ENCODE results near the gene TMEM94. TPM values are rescaled to one million over a fixed set of nuclear protein-coding genes. Genes with fewer than 3 reads are reported as not detected.

The TMEM94 gene
- total RNA-seq, 1 donor from 2014 or later = 21.6 TPM

- no peak for DNase-seq
Observed at GRCh38 chr17:75498726-75499213, 42.3 kb downstream of the TMEM94 start.

DNA sequence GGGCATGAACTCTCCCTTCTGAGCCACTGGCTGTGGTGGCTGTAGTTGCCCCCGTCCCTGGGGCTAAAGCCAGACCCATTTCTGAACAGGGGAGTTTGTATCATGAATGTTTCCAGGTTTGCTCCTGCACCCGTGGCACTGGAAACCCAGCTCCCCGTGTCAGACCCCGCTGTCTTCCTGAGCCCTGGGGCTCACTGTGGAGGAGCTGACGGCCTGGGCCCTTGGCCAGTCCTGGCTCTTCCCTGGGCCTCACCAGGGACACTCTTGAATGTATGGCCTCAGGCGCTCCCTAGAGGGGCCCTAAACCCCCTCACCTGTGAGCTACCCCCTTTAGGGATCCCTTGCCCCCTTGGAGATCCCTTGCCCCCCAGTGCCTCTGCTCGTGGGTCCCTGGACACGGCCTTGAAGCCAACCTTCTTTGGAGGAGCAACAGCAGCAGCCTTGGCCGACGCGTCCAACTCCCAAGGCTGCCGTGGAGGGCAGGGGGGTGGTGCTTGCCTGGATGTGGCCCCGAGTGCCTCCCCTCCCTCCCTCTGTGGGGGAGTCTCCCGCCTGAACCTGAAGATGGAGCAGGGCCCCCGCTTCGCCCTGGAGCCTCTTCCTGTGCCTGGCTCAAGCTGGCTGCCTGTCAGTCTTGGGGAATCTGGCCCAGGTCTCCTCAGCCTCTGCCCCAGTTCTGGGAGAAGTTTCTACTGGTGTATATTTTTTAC lies 43.0 kb downstream of the TMEM94 start:
- DNase-seq = no peak

GRCh38 chr17:75500419-75501216 lies 44.2 kb downstream of the TMEM94 start:
- no peak for DNase-seq

DNA sequence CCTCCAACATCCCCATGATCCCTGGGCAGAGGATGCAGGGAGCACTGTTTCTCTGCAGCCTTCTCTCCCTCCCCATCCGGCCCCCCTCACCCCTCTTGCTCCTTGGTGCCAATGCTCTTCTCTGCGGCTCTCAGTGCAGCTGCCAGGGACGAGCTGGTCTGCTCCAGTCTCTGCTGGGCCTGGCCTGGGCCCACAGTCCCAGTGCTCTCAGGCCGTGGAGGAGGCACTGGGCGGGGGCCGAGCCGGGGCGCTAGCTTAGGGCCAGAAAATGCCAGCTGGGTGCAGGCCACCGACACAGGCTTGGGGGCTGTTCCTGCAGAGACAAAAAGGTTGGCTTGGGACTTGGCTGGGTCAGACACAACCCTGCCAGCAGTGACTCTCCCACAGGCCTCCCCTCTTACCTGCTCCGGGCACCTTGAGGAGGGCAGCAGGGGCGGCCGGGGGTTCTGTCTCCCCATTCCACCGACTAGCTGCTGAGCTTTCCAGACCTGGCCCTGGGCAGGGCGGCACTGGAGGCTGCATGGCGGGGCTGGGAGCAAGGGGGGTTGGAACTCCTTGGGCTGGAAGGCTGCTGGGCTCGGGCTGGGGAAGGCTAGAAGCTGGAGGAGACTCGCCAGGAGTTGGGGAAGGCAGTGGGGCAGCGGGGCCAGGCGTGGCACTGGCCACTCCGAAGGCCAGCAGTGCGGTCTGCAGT lies 45.1 kb downstream of the TMEM94 start:
- DNase-seq = no peak

- no peak for DNase-seq
Observed at GRCh38 chr17:75502072-75502720, 45.8 kb downstream of the TMEM94 start.

- DNase-seq = no peak
Observed at GRCh38 chr17:75502721-75503329, 46.4 kb downstream of the TMEM94 start.

- no peak for DNase-seq
Observed at GRCh38 chr17:75503337-75503950, 47.0 kb downstream of the TMEM94 start.

- DNase-seq = no peak
Observed at GRCh38 chr17:75503976-75504346, 47.5 kb downstream of the TMEM94 start.

- DNase-seq = no peak
Observed at GRCh38 chr17:75504347-75505151, 48.1 kb downstream of the TMEM94 start.

- no peak for DNase-seq
Observed at GRCh38 chr17:75505152-75505409, 48.6 kb downstream of the TMEM94 start.

GRCh38 chr17:75505640-75506039 lies 49.2 kb downstream of the TMEM94 start:
- no peak for DNase-seq

DNA sequence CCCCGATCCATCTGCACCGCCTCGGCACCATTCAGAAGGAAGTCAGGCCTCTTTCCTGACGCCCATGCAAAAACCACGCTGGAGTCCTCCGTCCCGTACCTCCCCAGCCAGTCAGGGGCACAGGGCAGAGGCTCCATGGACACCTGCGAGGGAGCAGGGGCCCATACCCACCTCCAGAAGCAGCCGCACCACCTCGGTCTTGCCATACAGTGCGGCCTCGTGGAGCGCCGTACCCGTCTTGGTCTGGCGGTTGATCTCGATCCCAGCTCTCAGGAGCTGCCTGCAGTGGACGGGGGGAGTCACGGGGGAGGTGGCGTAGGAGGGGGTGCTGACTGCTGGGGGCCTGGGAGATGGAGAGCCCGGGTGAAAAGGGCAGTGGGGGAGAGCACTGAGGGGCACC lies 49.7 kb downstream of the TMEM94 start:
- no peak for DNase-seq

DNA sequence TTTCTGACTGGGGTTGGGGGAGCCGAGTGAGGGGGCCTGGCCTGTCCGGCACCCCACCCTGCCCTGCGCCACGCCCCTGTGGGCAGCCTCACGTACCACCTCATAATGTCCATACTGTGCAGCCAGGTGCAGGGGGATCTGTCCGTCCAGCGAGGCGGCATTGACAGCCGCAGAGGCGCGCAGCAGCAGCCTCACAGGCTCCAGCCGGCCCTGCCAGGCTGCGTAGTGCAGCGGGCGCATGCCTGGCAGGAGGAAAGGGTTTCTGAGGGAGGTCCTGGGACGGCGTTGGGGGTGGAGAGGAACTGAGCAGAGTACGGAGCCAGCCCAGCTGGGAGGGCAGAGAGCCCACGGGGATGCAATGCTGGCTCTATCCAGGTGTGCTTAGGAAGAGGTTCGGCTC lies 50.5 kb downstream of the TMEM94 start:
- no peak for DNase-seq

DNA sequence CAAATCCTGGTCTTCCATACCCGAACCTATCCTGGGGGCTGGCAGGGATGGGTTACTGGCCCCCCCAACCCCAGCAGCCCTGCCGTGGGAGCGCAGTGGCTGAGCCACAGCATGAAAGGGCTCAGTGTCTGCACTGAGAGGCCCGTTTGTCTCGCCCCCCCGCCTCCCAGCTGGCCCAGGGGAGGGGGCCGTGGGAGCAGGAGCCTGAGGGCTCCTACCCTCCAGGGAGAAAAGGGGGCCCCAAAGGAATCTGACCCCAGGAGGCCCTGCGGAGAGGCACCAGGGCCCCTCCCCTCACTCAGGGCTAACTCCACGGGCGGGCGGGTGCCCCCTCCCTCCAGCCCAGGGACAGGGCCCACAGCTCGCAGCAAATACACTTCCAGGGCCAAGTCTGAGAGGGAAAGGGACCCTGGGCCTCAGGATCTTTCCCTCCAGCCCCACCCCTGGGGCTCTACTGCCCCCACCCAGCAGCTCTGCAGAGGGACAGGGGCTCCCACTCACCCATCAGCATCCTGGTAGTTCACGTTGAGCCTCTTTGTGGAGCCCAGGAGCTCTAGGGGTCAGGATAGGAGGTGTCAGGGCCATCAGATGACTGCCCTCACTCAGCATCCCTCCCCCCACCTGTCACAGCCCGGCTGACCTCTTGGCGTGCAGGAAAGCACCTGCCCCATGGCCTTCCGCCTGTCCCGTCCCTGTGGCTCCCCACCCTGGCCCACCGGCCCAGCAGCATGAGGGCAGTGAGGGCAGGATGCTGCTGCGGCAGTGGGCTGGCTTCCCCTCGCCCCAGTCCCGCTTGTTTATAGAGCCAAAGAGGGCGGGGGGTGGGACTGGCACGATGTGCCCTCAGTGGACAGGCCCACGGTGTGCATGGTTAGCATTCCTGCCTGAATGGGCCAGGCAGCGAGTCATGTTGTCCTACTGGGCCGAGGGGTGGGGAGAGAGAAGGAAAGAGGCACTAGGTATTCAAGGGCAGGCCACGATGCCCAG lies 51.6 kb downstream of the TMEM94 start:
- no peak for DNase-seq

DNA sequence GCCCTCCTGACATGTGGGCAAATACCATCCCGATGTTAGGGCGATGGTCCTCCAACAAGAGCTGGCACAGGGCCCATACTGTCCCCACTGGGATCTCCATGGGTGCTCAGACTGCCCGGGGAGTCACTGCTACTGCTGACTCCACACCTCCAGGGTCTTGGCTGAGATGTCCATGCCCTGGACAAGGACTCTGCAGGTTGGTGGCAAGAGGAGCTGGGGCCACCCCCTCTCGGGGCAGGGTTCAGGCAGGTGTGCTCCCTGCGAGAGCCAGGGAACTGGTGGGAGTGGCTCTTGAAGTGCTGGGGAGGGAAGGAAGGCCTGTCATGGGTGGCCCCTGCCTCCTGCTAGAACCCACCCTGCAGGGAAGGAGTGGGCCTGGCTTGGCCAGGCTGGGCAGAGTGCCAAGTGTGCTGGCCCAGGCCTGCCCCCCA lies 52.5 kb downstream of the TMEM94 start:
- no peak for DNase-seq

DNA sequence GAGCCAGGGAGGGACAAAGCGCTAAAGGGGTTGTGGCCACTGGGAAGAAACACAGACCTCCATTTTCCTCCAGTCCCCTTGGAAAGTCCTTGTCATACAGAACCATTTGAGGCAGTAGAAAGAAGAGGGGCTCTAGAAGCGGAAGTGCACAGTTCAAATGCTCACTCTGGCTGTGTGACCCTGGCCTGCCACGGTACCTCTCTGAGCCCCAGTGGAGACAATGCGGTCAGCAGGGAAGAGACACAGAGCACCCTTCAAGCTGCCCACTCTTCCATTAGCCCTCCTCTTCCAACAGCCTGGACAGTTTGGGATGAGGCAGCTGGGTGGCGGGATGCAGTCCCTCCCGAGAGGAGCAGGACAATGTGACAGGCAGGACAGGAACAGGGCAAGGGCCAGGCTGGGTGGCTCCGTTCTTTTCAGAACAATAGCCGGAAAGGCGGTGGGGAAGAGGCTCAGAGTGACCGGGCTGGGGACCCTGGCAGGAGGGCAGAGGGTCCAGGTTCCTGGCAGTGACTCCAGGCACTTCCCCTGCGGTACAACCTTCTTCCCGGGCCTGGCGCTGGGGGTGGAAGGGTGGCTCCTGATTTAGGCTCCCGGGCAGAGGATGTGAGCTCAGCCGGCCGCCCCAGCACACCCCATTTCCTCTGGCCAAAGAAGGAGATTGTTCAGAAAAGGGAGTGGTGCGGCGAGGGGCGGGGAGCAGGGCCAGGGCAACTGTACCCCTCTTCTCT lies 53.3 kb downstream of the TMEM94 start:
- DNase-seq = no peak

- DNase-seq = no peak
Observed at GRCh38 chr17:75511270-75511609, 54.8 kb downstream of the TMEM94 start.

GRCh38 chr17:75511610-75512575 lies 55.5 kb downstream of the TMEM94 start:
- no peak for DNase-seq
